Measurements from ENCODE around the gene CASTOR2. TPM values are rescaled to one million over a fixed set of nuclear protein-coding genes. Genes with fewer than 3 reads are reported as not detected.

Gene CASTOR2
- total RNA-seq, 4 donors from 2014 or later: 7.7 to 22.7 (median 14.3) TPM

- ATAC-seq (ENCODE audit: low FRiP score): no peak
- TF ChIP-seq CTCF (IDR thresholded peaks at IDR 0.05): no peak
- no peak for DNase-seq (ENCODE audit: low spot score)
Observed at GRCh38 chr7:75039709-75040108, 75.2 kb downstream of the CASTOR2 start.

DNA sequence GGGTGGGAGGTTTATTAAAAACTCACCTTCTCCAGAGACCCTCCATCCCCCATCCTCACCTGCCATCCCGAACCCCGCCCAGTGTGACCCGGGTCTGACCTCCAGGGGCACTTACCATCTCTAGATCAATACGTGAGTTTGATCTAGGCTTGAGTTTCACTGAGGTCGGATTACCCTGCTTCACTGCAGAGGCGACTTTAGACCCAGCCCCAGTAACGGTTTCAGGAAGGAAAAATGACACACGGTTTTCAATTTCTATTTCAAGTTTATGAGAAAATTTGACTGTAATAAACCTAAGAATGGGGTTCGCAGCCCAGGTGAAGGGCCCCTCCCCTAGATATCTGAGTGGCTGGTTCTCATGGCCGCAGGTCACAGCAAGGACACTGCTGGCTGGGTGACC is 76.0 kb downstream of the CASTOR2 start:
- no peak for TF ChIP-seq CTCF (IDR thresholded peaks at IDR 0.05)
- ATAC-seq (ENCODE audit: low FRiP score) (no peak), DNase-seq (ENCODE audit: low spot score) (no peak)

DNA sequence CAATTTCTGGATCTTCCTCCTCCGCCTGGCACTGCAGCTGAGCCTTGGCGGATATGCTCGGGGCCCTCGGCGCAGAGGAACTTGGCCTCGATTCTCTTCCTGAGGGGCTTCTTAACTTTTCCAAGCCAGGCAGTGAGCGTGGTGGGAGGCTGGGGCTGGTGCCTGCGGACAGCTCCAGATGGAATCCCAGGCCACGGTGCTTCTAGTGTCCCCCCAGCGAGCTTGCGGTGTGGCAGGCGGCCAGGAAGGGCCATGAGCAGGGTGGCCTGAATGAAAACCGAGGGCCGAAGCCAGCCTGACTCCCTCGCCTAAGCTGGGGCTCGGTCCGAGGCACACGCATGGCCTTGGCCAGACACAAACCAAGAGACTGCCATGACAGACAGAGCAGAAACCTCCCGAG is 77.8 kb downstream of the CASTOR2 start:
- TF ChIP-seq CTCF (IDR thresholded peaks at IDR 0.05): no peak
- ATAC-seq (ENCODE audit: low FRiP score): no peak
- no peak for DNase-seq (ENCODE audit: low spot score)

DNA sequence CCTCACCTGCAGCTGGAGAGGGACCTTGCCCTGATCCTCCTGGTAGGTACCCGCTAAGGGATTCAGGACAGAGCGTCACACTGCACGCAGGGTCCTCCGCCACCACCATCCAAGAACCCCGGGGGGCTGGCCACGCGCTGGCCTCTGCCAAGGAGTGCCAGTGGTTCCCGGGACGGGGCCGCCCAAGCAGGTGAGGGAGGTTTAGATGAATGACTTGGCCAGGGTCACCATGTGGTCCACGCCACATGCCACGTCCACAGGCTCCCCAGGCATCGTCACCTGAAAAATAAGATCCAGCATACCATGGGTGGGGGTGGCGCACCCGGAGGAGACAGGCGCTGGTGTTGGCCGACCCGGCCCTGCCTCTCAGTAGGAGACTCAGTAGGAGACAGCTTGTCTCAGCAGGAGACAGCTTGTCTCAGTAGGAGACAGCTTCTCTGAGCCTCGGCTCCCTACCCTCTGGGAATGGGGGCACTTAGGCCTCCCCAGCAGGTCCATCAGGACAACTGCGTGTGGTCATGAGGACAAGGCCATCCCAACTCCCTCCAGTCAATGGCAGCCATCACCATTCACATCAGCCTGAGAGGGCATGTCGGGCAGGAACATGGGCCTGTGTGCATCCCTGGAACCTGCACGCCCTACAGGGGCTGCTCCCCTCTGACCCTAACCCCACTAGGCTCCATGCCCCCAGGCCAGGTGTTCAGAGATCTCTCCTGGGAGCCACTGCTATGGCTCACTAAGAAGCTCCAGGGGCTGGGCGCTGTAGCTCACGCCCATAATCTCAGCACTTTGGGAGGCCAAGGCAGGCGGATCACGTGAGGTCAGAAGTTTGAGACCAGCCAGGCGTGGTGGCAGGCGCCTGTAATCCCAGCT is 78.6 kb downstream of the CASTOR2 start:
- TF ChIP-seq CTCF (IDR thresholded peaks at IDR 0.05): no peak
- no peak for ATAC-seq (ENCODE audit: low FRiP score)

DNA sequence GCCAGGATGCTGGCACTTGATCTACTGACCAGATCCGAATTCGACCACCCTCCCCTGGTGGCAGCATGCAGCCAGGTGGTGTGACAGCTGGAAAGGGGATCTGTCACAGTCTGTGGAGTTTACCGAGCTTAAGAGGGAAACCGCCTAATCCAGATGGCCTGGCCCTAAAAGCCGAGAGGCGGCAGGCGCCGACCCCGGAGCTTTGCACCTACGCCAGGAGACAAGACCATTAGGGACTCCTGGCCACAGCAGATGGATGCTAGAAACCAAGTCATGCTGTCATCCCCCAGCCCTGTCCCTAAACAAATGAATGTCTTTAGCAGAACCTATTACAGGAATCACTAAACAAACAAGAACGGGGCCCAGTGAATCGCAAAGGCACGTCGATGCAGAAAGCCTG is 81.4 kb downstream of the CASTOR2 start:
- TF ChIP-seq CTCF (IDR thresholded peaks at IDR 0.05): no peak
- ATAC-seq (ENCODE audit: low FRiP score) (no peak), DNase-seq (ENCODE audit: low spot score) (no peak)

More for the DNA sequence above, 78.6 kb downstream of the CASTOR2 start:
- DNase-seq (ENCODE audit: low spot score): no peak

DNA sequence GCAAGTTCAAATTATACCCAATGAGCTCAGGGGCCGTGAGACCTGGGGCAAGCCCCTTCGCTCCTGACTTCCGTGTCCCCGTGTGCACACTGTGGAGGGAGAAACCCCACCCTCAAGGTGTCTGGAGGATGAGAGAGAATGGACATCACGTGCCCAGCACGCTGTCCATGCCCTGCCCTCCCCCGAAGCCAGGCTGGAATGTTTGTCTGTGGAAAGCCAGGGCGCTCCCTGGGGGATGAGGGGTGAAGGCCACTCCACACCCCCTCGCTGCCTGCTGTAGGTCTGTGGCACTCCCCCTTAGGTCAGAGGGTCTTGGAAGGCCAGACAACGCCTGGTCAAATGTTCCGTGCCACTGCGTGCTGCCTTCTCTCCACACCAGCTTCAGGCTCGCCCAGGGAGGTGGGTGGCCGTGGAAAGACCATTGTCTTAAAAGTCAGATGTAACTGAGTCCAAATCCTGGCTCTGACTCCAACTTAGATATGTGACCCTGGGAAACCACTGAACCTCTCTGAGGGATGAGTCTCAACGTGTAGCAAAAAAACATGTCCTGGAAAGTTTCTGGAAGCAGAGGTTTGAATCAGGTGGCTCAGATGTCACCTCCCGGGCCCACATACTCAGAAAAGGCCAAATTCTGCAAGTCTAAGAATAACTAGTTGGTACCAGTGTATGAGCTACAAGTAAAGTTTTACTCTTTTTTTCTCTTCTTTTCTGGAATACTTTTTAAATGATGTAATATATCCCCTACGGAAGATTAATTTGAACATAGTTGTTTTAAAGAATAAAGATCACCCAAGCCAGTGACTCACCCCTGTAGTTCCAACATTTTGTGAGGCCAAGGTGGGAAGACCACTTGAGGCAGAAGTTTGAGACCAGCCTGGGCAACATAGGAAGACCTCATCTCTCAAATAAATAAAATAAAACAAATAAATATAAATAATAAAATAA is 84.2 kb downstream of the CASTOR2 start:
- DNase-seq (ENCODE audit: low spot score) (no peak), ATAC-seq (ENCODE audit: low FRiP score) (no peak)
- TF ChIP-seq CTCF (IDR thresholded peaks at IDR 0.05): no peak

All from omental fat pad (tissue), 4 donors.